ENCODE results near the gene IL36B. TPM values are rescaled to one million over a fixed set of nuclear protein-coding genes. Genes with fewer than 3 reads are reported as not detected.
A peak's percentile ranks its signal among the peaks of the same experiment; 100 is the strongest.

IL36B gene
- total RNA-seq, 1 experiment from 2014 or later = not detected

DNA sequence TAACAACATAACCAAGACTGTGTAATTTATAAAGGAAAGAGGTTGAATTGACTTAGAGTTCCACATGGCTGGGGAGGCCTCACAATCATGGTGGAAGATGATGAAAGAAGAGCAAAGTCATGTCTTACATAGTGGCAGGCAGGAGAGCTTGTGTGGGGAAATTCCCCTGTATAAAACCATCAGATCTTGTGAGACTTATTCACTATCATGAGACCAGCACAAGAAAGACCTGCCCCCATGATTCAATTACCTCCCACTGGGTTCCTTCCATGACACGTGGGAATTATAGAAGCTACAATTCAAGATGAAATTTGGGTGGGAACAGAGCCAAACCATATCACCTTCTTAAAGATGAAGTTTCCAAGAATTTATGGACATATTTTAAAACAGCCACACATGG lies 3.9 kb upstream of the IL36B start:
- DNase-seq (ENCODE audit: low read depth) = no peak

DNA sequence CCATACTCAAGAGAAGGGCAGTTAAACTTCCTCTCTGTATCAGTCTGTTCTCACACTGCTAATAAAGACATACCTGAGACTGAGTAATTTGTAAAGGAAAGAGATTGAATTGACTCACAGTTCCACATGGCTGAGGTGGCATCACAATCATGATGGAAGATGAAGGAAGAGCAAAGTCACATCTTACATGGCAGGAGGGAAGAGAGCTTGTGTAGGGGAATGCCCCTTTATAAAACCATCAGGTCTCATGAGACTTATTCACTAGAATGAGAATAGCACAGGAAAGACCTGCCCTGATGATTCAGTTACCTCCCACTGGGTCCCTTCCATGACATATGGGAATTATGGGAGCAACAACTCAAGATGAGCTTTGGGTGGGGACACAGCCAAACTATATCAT lies 1.4 kb upstream of the IL36B start:
- DNase-seq (ENCODE audit: low read depth) = no peak

- no peak for DNase-seq (ENCODE audit: low read depth)
These were observed 999 bp upstream of the IL36B start for GRCh38 chr2:113053666-113054065.

DNA sequence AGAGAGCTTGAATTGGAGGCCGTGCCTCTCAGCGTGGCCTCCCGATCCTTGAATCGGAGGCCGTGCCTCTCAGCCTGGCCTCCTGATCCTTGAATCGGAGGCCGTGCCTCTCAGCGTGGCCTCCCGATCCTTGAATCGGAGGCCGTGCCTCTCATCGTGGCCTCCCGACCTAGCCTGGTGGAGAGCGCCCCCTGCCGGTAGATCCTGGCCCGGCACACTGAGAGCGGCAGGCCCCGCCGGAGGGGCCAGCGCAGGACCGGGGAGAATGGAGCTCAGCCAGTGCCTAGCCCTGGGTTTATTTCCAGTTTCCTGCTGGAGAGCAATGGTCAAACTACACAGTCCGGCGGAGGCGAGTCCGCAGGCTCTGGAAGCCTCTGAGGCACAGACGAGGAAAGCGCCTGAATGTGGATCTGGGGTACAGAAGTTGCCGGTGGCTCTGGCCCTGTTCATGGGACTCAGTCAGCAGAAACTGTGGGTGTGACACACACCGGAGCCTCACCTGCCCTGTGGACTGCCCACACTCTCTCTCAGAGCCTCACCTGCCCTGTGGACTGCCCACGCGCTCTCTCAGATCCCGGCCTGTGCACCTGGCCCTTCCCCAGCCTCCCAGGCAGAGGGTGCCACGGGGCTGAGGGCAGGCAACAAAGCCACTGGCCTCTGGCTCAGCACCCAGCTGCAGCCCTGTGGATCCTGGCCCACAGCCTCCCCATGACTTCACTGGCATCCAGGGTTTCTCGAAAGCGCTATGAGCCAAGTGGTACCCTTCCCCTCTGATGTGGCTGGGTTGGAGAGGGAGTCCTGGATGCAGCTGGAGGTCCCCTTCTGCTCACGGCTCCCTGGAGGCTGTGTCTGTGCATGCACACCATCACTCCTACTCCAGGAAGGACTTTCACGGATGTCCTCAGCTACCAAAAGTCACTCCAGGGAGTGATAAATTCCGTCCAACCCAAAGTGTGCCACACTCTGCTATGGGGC lies 1.5 kb downstream of the IL36B start:
- DNase-seq (ENCODE audit: low read depth) = no peak

DNA sequence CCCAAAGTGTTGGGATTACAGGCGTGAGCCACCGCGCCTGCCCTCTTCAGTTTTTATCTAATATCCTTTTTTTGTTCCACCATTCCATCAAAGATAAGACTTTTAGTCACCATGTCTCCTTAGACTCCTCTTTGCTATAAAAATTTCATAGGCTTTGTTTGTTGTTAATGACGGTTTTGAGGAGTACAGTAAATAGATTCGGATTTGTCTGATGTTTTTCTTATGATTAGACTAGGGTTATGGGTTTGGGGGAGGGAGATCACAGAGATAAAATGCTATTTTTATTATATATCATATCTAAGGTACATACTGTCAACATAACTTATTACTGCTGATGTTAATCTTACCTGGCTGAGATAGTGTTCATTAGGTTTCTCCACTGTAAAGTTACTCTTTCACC lies 6.2 kb downstream of the IL36B start:
- DNase-seq (ENCODE audit: low read depth) = no peak

DNA sequence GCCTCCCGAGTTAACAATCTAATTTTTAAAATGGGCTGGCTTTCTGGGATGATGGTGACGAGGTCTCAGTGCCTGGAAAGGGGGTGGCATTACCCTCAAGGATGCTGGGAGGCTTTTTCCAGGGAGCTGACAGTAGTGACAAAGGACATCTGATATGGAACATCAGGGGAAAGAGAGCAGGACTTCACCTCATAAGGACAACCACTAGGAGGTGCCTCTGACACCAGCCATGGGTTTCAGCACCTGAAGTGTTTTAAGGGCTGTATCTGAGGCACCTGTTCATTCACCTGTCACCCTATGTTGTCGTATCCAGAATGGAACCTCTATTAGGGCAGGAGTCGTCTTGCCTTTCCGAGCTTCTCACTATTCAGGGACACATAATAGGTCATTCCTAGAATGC lies 10.8 kb downstream of the IL36B start:
- no peak for DNase-seq (ENCODE audit: low read depth)

- no peak for DNase-seq (ENCODE audit: low read depth)
These were observed 12.9 kb downstream of the IL36B start for GRCh38 chr2:113039719-113040118.

- DNase-seq (ENCODE audit: low read depth) = no peak
These were observed 13.5 kb downstream of the IL36B start for GRCh38 chr2:113039158-113039557.

DNA sequence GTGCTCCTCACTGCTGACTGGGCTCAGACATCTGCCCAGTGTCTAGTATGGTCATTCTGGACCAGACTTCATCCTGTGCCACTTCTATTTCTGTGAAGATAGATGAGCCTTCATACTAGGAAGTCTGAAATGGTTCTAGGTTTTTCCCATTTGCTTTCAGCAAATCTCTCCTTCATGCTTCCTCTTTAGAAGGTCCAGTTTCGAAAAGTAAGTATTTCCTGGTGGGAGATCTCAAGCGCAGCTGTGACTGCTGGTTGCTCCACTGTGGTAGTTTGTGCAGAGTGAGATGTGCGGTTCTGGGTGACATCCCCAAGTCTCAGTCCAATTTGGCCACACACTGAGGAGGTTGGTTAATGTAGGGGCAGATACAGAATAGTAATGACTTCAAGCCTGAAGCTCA lies 14.4 kb downstream of the IL36B start:
- no peak for DNase-seq (ENCODE audit: low read depth)

GRCh38 chr2:113036763-113037162 lies 15.9 kb downstream of the IL36B start:
- DNase-seq (ENCODE audit: low read depth) = no peak

- no peak for DNase-seq (ENCODE audit: low read depth)
These were observed 18.7 kb downstream of the IL36B start for GRCh38 chr2:113034016-113034415.

DNA sequence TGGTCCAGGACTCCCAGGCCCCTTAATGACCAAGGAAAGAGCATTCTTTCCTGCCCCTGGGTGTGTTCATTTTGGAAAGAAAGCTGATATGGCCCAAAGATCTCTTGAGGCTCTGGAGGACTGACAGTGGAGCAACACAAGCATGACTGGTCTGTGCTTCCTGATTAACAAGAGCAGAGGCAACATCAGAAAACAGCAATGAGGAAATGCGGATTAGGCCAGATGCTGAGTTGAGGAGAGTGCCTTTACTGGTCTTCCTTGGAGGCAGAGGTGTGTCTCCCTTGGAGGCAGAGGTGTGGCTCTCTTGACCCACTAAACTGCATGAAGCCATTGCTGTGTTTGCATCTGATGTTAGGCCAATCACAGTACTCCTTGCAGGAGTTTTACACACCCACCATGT lies 19.9 kb downstream of the IL36B start:
- DNase-seq (ENCODE audit: low read depth) = no peak

GRCh38 chr2:113028112-113028511 lies 24.6 kb downstream of the IL36B start:
- DNase-seq (ENCODE audit: low read depth) = no peak

DNA sequence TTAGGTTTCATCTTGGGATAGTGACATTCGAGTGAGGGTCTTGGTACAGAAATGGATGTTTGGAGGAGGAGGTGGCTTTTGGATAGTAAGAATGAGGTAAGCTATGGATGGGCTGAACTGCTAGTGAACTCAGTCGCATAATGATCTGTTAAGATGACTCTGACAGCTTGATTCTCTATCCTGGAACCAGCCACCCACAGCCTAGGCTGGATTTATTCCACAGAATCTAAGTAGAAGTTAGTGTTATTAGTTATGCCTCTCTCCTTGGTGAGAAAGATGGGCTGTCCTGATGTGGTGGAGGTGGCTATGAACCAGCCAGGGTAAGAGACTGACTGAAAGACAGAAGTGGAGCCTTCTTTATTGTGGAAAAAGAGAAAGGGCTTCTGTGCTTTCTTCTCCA lies 25.0 kb downstream of the IL36B start:
- DNase-seq (ENCODE audit: low read depth) = no peak

GRCh38 chr2:113025737-113026136 lies 26.9 kb downstream of the IL36B start:
- DNase-seq (ENCODE audit: low read depth) = no peak

DNA sequence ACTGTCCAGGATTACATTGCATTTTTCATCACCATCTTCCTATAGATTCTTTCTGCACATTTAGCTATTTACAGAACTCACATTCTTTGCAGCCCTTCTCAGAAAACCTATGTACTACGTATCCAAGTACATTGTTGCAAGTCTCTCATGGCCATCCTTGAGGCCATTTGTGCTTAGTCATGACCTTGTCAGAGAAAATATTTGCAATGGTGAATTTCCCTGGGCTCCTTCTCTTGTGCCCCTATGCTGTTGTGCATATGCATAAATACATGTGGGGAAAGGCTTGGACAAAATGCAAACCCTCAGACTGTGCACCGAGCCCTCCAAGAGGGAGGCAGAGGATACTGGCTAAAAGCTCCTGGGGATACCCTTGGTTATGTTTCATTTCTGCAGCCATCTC lies 27.9 kb downstream of the IL36B start:
- DNase-seq (ENCODE audit: low read depth) = no peak

DNA sequence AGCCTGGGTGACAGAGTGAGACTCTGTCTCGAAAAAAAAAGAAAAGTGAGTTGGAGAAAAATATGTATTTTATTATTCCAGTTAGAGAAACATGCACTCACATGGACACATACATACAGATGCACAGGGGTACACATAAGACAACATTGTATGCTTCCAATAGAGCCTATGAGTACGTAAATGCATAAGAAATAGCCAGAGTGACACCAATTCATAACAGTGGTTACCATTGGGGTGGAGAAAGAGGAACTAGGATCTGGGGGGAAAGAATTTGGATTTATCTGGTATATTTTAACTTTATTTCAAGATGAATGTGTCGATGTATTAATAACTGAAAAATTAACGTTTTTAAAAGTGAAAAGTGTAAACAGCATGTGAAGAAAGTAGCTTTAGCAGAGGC lies 31.4 kb downstream of the IL36B start:
- DNase-seq (ENCODE audit: low read depth) = no peak

GRCh38 chr2:113018509-113018908 lies 34.2 kb downstream of the IL36B start:
- DNase-seq (ENCODE audit: low read depth) = no peak

DNA sequence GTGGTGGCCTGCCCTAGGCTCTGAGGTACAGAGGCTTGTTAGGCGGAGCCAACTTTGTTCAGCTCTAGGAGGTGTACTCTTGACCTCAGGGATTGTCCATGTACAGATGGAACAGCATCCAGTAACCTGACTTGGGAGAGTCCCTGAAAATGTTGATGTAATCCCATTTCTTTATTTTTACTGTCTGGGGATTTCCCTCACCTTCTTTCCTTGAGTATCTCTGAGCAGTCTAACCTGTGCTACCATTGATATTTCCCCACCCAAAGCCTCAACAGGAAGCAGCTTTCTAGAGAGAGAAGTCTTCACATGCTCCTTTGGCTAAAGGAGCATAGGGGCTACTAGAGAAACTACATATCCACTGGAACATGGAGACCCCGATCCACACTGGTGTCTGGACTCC lies 37.0 kb downstream of the IL36B start:
- DNase-seq (ENCODE audit: low read depth) = no peak

DNA sequence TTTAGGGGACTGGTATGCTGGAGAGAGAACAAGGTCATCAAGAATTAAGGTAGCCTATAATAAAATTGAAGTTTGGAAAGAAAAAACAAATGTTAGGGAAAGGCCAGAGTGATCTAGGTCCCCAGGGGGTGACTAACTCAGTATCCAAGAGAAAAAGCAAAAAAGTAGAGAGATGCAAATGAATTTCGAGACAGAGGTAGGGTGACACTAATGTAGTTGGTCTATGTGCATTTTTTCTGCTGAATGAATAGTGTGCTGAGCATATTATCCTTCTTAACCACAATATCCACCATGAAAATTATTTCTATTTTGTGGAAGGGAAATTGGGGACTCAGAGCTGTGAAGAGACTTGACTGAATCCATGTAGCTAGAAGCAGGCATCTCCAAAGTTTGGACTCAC lies 37.6 kb downstream of the IL36B start:
- no peak for DNase-seq (ENCODE audit: low read depth)

DNA sequence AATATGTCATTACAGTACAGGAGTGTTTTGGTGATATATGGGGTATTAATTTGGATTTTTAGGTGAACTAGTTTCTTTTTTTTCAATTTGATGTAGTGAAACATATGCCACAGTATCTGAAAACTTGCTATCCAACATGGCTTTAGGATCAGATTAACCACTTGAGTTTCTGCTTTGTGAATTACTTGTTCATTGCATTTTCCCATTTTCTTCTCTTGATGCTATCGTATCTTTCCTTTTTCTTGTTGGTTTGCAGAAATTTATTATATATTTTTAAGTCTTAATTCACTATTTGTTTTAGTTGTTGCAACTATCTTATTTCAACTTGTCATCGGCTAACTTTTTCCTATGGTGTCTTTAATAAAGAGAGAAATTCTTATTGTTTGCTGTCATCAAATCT lies 38.6 kb downstream of the IL36B start:
- DNase-seq (ENCODE audit: low read depth) = no peak

GRCh38 chr2:113013336-113013661 lies 39.4 kb downstream of the IL36B start:
- DNase-seq (ENCODE audit: low read depth) = no peak

DNA sequence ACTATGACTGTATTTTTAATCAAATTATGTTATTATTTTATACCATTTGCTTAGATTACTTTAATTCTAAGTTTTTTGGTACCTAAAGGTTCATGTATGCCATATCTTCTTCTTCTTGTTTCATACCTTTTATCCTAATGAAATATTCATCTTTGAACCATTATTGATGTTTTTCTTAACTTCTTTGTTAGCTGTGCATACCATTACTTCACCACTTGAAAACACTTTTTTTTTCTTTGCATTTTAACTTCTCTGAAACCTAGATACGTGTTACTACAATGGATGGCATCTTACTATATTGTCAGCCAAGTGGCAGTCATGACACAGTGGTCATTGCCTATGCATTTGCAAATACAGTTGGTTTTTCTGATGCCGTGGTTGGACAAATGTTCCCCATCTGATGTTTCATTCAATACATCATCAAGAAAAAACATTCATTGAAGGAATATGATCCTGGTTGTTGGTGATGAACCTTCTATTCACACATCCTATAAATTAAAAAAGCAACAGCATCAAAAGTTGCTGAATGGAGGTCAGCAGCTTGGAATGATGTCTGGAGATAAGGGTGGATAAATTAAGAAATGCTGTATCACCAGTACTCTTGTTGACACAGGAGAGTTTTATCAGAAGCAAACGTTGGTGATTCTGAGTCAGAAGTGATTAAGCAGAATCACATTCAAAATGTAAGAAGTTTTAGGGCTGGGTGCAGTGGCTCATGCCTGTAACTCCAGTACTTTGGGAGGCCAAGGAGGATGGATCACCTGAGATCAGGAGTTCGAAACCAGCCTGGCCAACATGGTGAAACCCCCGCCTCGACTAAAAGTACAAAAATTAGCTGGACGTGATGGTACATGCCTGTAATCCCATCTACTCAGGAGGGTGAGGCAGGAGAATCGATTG lies 40.0 kb downstream of the IL36B start:
- peak; percentile 76 for DNase-seq (ENCODE audit: low read depth)

Data from M059J (cell line).